Calu3 (cell line): ENCODE measurements around the gene MLXIP. TPM values are rescaled to one million over a fixed set of nuclear protein-coding genes. Genes with fewer than 3 reads are reported as not detected.

ENCODE experiments used
- BruUV-seq: library from RNA; stranded (reverse); fragments of 400-500 nt; replicated peaks from 2 replicates; lab custom pipeline; 2021; lab: Mats Ljungman, UMichigan
- CTCF ChIA-PET: fragments of 300-600 bp; sonication (Branson Sonifier 250); formaldehyde crosslinking; loops from one replicate; lab custom pipeline; 2022; ENCODE audit warnings: antibody characterized with exemption; lab: Charles Lee
- DNase-seq: peaks from one replicate; pipeline ENCODE4 v3.0.0; 2022
- H3K27ac Mint-ChIP-seq: one replicate; pipeline ENCODE4 v1.8.0; 2022; ENCODE audit warnings: mixed read lengths; ENCODE audit not compliant: unreplicated experiment
- H3K27me3 Mint-ChIP-seq: one replicate; pipeline ENCODE4 v1.8.0; 2022; ENCODE audit warnings: mixed read lengths; ENCODE audit not compliant: unreplicated experiment
- H3K36me3 Mint-ChIP-seq: one replicate; pipeline ENCODE4 v1.8.0; 2022; ENCODE audit warnings: mild to moderate bottlenecking, moderate library complexity, mixed read lengths; ENCODE audit not compliant: insufficient read depth, unreplicated experiment
- H3K4me1 Mint-ChIP-seq: one replicate; pipeline ENCODE4 v1.8.0; 2022; ENCODE audit warnings: mild to moderate bottlenecking, low read depth, mixed read lengths; ENCODE audit not compliant: unreplicated experiment
- H3K4me3 Mint-ChIP-seq: one replicate; pipeline ENCODE4 v1.8.0; 2022; ENCODE audit warnings: mild to moderate bottlenecking, low read depth, moderate library complexity, mixed read lengths; ENCODE audit not compliant: unreplicated experiment
- H3K9me3 Mint-ChIP-seq: one replicate; pipeline ENCODE4 v1.8.0; 2022; ENCODE audit warnings: low read depth, mixed read lengths; ENCODE audit not compliant: unreplicated experiment
- intact Hi-C: fragments of 100-400 bp; cut with micrococcal nuclease; formaldehyde crosslinking; loops from one replicate; pipeline ENCODE4 v1.10.0; 2022; ENCODE audit not compliant: unreplicated experiment
- total RNA-seq: library from RNA; stranded (reverse); gene quantifications from 2 replicates; pipeline ENCODE4 v1.2.3, GENCODE V29; 2022
- TF ChIP-seq, protein P1 (sequence below): fragments of 200-600 bp; IDR thresholded peaks from one replicate; pipeline ENCODE4 v1.8.0; 2022; ENCODE audit warnings: antibody characterized with exemption; ENCODE audit not compliant: unreplicated experiment

The MLXIP gene
- total RNA-seq, 1 experiment from 2014 or later = 55.3 TPM

DNA sequence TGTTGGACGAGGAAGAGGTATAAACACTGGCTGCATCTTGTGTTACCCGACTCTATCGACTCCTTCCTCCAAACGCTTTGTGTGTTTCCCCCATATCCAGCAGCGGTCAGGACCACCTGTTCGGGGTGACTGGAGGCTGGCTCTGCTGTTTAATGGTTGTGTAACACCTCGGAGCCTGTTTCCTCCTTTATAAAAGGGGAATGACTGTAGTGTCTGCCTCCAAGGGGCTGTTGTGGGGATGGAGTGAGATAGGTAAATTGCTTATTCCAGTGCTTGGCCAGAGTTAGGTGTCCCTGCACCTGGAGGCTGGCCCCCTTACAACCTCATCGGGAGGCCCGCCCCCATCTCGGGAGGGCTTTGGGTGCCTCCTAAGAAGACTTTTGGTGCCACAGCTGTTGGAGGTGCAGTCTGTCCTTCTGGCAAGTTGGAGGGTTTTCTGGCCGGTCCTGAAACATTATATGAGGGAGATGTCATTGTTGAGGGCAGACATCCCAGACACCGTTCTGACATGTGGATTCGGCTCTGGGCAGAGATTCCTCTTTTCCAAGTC lies 1.1 kb downstream of the MLXIP start:
- intact Hi-C loops = loop anchor here (2.0 kb wide), 2 partner anchors 19 to 39 kb away; no protein-coding TSS in a partner anchor
- no peak for DNase-seq
- Mint-ChIP-seq H3K36me3 (peaks cover 52% of the 10 kb centered on the region), H3K27ac (peak overlapping the region; percentile 21), H3K9me3 (no peaks in the 10 kb centered on the region), H3K4me3 (peak overlapping the region; percentile 68), H3K27me3 (no peaks in the 10 kb centered on the region), H3K4me1 (peaks cover 31% of the 10 kb centered on the region)
- no TSS peak for BruUV-seq
- CTCF ChIA-PET = interaction anchor here (0.5 to 2.7 kb wide), 7 partner anchors 17 to 1051 kb away, joined by 3 to 30 read pairs (median 5); partner anchors contain the start of gene PSMD9
- TF ChIP-seq, protein P1, sequence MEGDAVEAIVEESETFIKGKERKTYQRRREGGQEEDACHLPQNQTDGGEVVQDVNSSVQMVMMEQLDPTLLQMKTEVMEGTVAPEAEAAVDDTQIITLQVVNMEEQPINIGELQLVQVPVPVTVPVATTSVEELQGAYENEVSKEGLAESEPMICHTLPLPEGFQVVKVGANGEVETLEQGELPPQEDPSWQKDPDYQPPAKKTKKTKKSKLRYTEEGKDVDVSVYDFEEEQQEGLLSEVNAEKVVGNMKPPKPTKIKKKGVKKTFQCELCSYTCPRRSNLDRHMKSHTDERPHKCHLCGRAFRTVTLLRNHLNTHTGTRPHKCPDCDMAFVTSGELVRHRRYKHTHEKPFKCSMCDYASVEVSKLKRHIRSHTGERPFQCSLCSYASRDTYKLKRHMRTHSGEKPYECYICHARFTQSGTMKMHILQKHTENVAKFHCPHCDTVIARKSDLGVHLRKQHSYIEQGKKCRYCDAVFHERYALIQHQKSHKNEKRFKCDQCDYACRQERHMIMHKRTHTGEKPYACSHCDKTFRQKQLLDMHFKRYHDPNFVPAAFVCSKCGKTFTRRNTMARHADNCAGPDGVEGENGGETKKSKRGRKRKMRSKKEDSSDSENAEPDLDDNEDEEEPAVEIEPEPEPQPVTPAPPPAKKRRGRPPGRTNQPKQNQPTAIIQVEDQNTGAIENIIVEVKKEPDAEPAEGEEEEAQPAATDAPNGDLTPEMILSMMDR = no peak

DNA sequence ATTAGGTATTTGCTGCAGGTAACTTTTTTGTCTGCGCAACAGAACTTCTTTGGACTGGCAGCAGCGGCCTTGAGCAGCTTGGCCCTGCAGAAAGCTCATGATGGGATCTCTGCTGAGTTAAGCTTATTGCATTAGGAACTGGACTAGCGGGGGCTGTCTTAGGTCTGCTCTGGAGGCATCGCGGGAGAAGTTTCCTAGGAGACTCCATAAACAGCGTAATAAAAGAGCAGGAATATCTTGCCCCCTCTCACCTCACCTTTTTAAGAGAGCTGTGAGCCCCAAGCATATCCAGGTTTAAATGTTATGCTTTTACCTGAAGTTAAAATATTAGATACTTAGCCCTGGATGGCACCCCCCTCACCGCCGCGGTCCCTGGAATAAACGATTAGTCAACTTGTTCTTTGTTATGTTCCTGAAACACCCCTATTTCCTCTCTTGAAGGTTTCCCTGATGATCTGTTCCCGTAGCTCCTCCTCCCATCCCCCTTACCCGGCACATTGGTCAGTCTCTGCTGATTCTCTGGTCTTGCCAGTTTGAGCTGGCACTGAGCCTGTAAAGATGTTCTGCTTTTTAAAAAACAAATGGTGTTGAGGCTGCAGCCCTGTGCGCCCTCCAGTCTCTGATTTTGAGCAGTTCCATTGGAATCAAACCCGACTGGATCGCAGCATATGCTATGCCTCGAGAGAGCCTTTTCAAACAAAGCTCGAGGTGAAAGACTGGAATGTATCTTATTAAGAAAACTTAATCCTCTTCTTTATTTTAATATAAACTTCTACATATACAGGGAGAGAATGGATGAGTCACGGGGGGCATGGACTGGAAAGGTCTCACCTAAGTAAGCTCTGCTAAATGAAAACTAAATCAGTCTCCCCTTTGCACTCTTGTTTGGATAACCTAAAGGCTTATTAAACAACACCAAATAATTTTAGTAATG lies 1.9 kb downstream of the MLXIP start:
- Mint-ChIP-seq H3K36me3 (peaks cover 52% of the 10 kb centered on the region), H3K9me3 (no peaks in the 10 kb centered on the region), H3K4me1 (peaks cover 31% of the 10 kb centered on the region), H3K27me3 (no peaks in the 10 kb centered on the region), H3K4me3 (peak overlapping the region; percentile 68), H3K27ac (peak overlapping the region; percentile 81)
- TF ChIP-seq, protein P1 = no peak
- BruUV-seq = TSS peak; percentile 50
- intact Hi-C loops = loop anchor here (2.0 kb wide), 2 partner anchors 18 to 40 kb away; no protein-coding TSS in a partner anchor
- DNase-seq = peak; percentile 71
- CTCF ChIA-PET = interaction anchor here (0.5 to 2.7 kb wide), 14 partner anchors 11 to 1052 kb away, joined by 3 to 30 read pairs (median 4); partner anchors contain the start of gene PSMD9

DNA sequence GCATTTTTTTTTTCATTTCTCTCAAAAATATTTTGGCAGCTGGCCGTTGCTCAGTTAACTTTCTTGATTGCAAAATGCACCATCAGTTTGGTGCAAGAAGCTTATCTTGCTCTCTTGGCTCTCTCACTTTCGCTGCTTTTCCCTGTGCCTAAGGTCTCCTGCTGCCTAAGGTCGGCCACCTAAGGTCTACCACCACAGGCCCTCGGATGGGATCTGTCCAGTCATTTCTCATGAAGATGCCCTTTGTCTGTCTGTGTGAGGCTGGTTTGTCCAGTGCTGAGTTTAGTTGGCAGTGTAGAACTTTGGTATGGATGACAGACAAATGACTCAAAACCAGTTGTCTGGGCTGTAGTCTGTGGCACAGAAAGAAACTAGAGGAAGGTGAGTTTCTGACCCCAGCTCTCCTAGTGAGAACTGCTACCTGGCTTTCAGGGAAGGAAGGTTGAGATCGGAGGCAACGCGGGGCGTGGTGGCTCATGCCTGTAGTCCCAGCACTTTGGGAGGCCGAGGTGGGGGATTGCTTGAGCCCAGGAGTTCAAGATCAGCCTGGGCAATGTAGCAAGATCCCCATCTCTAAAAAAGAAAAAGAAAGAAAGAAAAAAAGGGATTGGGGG lies 2.6 kb downstream of the MLXIP start:
- Mint-ChIP-seq H3K36me3 (peaks cover 52% of the 10 kb centered on the region), H3K27ac (peak overlapping the region; percentile 81), H3K27me3 (no peaks in the 10 kb centered on the region), H3K4me1 (peaks cover 31% of the 10 kb centered on the region), H3K9me3 (no peaks in the 10 kb centered on the region), H3K4me3 (peak overlapping the region; percentile 68)
- TF ChIP-seq, protein P1 = no peak
- CTCF ChIA-PET = interaction anchor here (0.5 to 2.7 kb wide), 12 partner anchors 12 to 193 kb away, joined by 3 to 30 read pairs (median 4); partner anchors contain the start of gene PSMD9
- BruUV-seq = no TSS peak
- intact Hi-C loops = loop anchor here (2.0 kb wide), 2 partner anchors 18 to 40 kb away; no protein-coding TSS in a partner anchor
- DNase-seq = no peak

DNA sequence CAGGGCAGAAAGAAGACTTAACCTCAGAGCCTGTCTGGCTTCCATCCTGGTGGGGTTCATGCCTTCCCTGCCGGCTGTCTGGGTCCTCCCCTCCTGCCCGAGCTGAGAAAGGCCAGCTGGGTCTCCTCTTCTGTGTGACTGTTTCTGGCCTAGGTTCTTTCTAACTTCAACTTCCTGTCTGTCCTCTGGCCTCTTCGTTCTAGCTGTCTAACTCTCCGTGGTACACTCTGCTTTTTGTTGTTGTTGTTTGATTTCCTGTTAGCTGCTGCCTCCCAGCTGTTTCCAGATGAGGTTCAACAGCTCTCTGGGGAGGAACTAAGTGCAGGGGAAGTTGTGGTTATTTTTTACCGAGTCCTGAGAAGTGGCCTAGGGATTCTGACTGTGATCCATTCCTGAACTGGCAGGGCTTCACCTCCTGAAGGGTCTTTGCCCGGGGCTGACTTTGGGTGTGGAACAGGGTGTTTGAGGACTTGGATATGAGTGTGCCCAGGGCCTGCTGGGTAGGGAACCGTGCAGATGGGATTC lies 3.2 kb downstream of the MLXIP start:
- no peaks in the 10 kb centered on the region for H3K9me3 Mint-ChIP-seq
- peaks cover 31% of the 10 kb centered on the region for H3K4me1 Mint-ChIP-seq
- intact Hi-C loops = loop anchor here (2.0 kb wide), 2 partner anchors 17 to 41 kb away; no protein-coding TSS in a partner anchor
- no peak for DNase-seq
- H3K27me3 Mint-ChIP-seq = no peaks in the 10 kb centered on the region
- H3K4me3 Mint-ChIP-seq = peak overlapping the region; percentile 68
- TF ChIP-seq, protein P1 = no peak
- CTCF ChIA-PET = interaction anchor here (0.8 to 2.7 kb wide), 7 partner anchors 14 to 109 kb away, joined by 3 to 30 read pairs (median 4); no protein-coding TSS in a partner anchor
- H3K27ac Mint-ChIP-seq = peak overlapping the region; percentile 81
- peaks cover 52% of the 10 kb centered on the region for H3K36me3 Mint-ChIP-seq
- BruUV-seq = no TSS peak
